ENCODE results near the gene JAZF1. TPM values are rescaled to one million over a fixed set of nuclear protein-coding genes. Genes with fewer than 3 reads are reported as not detected.

Gene JAZF1
- polyA plus RNA-seq, 1 experiment: 11.6 TPM

DNA sequence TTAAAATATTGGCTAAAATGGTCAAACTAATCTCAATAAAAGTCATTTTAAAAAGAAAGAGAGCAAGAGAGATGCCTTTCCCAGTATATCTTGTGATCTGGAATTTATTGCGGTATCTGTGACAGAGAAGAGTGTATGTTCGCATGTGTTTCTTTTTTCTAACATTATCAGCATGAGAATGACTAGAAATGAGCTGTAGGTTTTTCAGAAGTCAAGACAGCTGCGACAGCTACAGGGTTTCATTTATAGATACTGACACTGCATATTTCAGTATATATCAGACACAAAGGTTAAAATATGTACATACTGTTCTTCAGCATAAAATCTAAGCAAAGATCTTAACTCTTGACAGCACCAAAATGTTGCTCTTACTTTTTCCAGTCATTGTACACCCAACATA lies 215.8 kb downstream of the JAZF1 start:
- ChIA-PET CTCF (no interaction called here), POLR2A (no interaction called here)
- Histone ChIP-seq H3K36me3 (ENCODE audit: control insufficient read depth, insufficient read depth, low read length) (no peaks in the 10 kb centered on the region), H3K27me3 (ENCODE audit: control insufficient read depth, insufficient read depth, low read length) (no peaks in the 10 kb centered on the region), H3K4me3 (ENCODE audit: low read depth, low read length) (no peak overlapping the region)
- no peak for DNase-seq (ENCODE audit: low read depth)
- TF ChIP-seq, protein P1, sequence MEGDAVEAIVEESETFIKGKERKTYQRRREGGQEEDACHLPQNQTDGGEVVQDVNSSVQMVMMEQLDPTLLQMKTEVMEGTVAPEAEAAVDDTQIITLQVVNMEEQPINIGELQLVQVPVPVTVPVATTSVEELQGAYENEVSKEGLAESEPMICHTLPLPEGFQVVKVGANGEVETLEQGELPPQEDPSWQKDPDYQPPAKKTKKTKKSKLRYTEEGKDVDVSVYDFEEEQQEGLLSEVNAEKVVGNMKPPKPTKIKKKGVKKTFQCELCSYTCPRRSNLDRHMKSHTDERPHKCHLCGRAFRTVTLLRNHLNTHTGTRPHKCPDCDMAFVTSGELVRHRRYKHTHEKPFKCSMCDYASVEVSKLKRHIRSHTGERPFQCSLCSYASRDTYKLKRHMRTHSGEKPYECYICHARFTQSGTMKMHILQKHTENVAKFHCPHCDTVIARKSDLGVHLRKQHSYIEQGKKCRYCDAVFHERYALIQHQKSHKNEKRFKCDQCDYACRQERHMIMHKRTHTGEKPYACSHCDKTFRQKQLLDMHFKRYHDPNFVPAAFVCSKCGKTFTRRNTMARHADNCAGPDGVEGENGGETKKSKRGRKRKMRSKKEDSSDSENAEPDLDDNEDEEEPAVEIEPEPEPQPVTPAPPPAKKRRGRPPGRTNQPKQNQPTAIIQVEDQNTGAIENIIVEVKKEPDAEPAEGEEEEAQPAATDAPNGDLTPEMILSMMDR (IDR thresholded peaks at IDR 0.05; ENCODE audit: insufficient read depth, low read depth, low read length): no peak

DNA sequence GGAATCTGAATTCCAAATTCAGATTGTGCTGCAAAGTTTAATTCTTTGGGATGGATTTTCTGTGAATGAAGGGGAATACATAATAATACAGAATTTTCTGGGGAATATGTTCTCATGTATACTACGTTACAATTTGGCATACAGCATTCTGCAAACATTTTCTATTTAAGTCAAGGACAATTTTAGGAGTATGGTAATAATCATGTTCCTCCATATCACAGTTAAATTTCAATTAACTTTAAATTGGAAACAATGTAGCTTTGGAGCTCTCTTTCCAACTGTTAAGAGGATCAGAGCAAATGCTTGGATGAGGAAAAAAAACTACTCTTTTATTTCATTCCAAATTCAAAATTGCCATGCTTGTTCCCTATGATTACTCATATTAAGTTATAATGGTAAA lies 217.5 kb downstream of the JAZF1 start:
- TF ChIP-seq, protein P1 (IDR thresholded peaks at IDR 0.05; ENCODE audit: insufficient read depth, low read depth, low read length): no peak
- H3K27me3 ChIP-seq (ENCODE audit: control insufficient read depth, insufficient read depth, low read length): no peaks in the 10 kb centered on the region
- H3K36me3 ChIP-seq (ENCODE audit: control insufficient read depth, insufficient read depth, low read length): no peaks in the 10 kb centered on the region
- ChIA-PET CTCF (no interaction called here), POLR2A (no interaction called here)
- no peak for DNase-seq (ENCODE audit: low read depth)
- H3K4me3 ChIP-seq (ENCODE audit: low read depth, low read length): no peak overlapping the region

DNA sequence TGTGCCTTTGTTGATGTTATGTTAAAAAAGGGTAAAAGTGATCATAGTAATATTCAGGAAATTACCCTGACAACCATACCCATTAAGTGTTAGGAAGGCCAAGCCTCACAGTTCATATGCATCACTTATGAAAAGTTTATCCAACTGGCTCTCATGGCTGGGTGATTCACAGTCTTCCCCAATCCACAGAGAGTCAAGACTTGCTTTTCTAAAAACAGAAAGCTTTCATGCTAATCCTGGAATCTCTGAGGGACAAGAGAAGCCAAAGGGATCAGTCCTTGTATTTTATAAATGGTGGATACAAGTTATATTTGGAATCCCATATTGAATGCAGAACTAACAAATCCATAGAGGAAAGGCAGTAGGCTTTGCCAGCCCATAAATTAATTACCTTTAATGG lies 218.3 kb downstream of the JAZF1 start:
- Histone ChIP-seq H3K4me3 (ENCODE audit: low read depth, low read length) (no peak overlapping the region), H3K27me3 (ENCODE audit: control insufficient read depth, insufficient read depth, low read length) (no peaks in the 10 kb centered on the region), H3K36me3 (ENCODE audit: control insufficient read depth, insufficient read depth, low read length) (no peaks in the 10 kb centered on the region)
- TF ChIP-seq, protein P1 (IDR thresholded peaks at IDR 0.05; ENCODE audit: insufficient read depth, low read depth, low read length): no peak
- ChIA-PET POLR2A (no interaction called here), CTCF (no interaction called here)
- DNase-seq (ENCODE audit: low read depth): no peak

DNA sequence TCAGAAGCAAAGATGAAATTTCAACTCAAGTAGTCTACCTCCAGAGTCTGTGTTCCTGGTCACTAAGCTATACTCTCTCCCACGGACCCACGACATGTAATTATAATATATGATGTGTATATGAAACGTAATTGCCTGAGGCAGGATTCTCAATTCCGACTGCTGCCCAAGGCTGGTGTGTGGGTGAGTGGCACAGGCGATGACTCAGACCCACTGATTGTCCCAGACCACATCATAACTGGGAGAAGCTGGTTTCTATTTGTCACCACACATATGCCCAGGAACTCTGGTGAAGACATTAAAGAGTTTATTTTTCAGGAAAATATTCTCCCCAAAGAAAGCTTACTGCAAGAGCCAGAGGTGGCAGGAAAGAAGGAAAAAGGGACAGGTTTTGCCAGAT lies 219.3 kb downstream of the JAZF1 start:
- DNase-seq (ENCODE audit: low read depth): no peak
- Histone ChIP-seq H3K27me3 (ENCODE audit: control insufficient read depth, insufficient read depth, low read length) (no peaks in the 10 kb centered on the region), H3K4me3 (ENCODE audit: low read depth, low read length) (no peak overlapping the region), H3K36me3 (ENCODE audit: control insufficient read depth, insufficient read depth, low read length) (no peaks in the 10 kb centered on the region)
- POLR2A ChIA-PET: interaction anchor here (0.6 kb wide), 1 partner anchor 169 kb away, joined by 3 read pairs; no protein-coding TSS in a partner anchor
- CTCF ChIA-PET: no interaction called here
- TF ChIP-seq, protein P1 (IDR thresholded peaks at IDR 0.05; ENCODE audit: insufficient read depth, low read depth, low read length): no peak

DNA sequence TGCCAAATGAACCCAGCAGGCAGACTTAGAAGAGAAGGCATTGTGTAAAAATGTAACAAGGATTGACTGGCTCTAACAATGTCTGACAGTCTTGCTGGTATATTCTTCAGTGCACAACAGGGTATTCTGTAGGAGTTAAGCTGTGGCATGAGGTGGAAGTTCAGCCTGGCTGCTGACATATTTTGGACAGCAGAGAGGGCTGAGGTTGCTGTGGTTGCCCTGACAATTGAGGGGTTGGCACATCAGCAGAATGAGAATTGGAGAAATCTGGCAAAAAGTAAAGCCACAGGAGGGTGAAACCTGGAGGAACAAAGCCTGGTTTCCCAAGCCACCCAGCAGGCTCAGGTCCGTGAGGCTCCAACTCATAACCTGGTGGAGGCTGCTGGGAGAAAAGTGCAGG lies 220.2 kb downstream of the JAZF1 start:
- ChIA-PET POLR2A (no interaction called here), CTCF (no interaction called here)
- no peak for DNase-seq (ENCODE audit: low read depth)
- no peaks in the 10 kb centered on the region for H3K36me3 ChIP-seq (ENCODE audit: control insufficient read depth, insufficient read depth, low read length)
- H3K27me3 ChIP-seq (ENCODE audit: control insufficient read depth, insufficient read depth, low read length): no peaks in the 10 kb centered on the region
- no peak overlapping the region for H3K4me3 ChIP-seq (ENCODE audit: low read depth, low read length)
- TF ChIP-seq, protein P1 (IDR thresholded peaks at IDR 0.05; ENCODE audit: insufficient read depth, low read depth, low read length): no peak

All from BJ (cell line).